Nasal cavity respiratory epithelium epithelial cell of viscerocranial mucosa (primary cell): ENCODE results near the gene ZPBP. TPM values are rescaled to one million over a fixed set of nuclear protein-coding genes. Genes with fewer than 3 reads are reported as not detected.

ENCODE experiments used
- total RNA-seq: library from RNA; depleted of rRNA; stranded (reverse); fragments of >200 nt; gene quantifications from 2 replicates; pipeline ENCODE4 v1.2.3, GENCODE V29; 2014

The ZPBP gene, protein sequence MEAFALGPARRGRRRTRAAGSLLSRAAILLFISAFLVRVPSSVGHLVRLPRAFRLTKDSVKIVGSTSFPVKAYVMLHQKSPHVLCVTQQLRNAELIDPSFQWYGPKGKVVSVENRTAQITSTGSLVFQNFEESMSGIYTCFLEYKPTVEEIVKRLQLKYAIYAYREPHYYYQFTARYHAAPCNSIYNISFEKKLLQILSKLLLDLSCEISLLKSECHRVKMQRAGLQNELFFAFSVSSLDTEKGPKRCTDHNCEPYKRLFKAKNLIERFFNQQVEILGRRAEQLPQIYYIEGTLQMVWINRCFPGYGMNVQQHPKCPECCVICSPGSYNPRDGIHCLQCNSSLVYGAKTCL
- not detected in 2 replicates for total RNA-seq

DNA sequence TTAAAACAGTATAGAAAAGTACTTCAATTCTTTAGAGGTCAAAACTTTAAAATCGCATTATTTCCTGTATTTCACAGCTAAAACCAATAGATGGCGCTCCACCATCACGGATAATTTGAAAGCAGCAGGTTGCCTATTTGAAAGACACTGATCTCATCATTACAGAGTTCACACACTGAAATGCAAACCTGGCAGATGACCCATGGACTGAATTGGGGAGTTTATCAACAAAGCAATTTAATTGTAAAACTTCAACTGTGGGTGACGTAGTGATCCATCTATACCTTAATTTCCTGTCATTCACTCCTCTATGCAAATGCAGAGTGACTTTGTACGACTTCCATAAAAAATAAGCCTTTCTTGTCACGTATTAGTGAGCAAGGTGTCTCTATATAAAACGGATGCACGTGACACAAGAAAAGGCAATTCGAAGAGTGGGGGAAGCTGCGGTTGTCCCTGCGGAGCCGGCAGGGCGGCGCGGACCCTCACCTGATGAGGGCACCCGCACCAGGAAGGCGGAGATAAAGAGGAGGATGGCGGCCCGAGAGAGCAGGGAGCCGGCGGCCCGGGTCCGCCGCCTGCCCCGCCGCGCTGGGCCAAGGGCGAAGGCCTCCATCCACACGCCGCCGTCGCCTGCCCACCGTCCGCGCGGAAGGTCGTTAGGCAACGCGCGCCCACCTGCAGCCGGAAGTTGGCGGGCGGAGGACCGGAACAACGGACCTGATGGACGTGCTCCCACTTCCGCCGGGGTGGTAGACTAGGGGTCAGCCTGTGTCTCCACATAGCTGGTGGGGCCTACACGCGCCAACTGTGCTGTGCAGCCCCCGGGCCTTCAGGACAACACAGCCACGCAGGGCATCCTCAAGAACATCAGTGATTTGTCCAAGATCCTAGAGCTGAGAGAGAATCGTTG, at the start of gene ZPBP:
Gene ZPBP (minus strand): TSS at position 668 of the 913 bp plus-strand sequence. CDS start 52 bp downstream, at position 616.

Other genes with a start within 250 kb of the ZPBP start
- 0.07 TPM in 1 of 2 replicates, not detected in the other for gene IKZF1, start 211.5 kb upstream of the ZPBP start, total RNA-seq